RWPE1 (cell line): ENCODE measurements around the gene UST.
"Not testable (repeated sequence)": the region's sequence is repeated elsewhere in the genome, so short reads cannot be mapped to it uniquely, and the experiment has no call there.

Source experiments
- CTCF ChIA-PET: fragments of 350-600 bp; sonication (Branson Sonifier 250); formaldehyde crosslinking; extraction: SDS; loops from one replicate; lab custom pipeline; 2021; lab: Yijun Ruan, JAX
- POLR2A ChIA-PET: fragments of 400-600 bp; formaldehyde crosslinking; extraction: SDS; loops from one replicate; lab custom pipeline; 2020; ENCODE audit warnings: antibody characterized with exemption; ENCODE audit not compliant: low non-redundant PET; lab: Yijun Ruan, JAX
- DNase-seq: peaks from one replicate; pipeline ENCODE4 v3.0.0; 2012; ENCODE audit warnings: low spot score
- H3K27ac ChIP-seq: fragments of 450-650 bp; 2 replicates; pipeline ENCODE4 v1.5.1; 2017
- CTCF ChIP-seq: fragments of 450-650 bp; conservative IDR thresholded peaks from 2 replicates; pipeline ENCODE4 v1.5.1; 2017; ENCODE audit warnings: low read depth, mild to moderate bottlenecking

The UST gene

GRCh38 chr6:148873154-148873553 is 126.3 kb downstream of the UST start:
- TF ChIP-seq CTCF = no peak
- POLR2A ChIA-PET = no interaction called here
- no peak for DNase-seq
- CTCF ChIA-PET = no interaction called here
- H3K27ac ChIP-seq = no peak overlapping the region

- CTCF ChIA-PET = no interaction called here
- no peak overlapping the region for H3K27ac ChIP-seq
- no peak for DNase-seq
Observed at GRCh38 chr6:148873868-148874267, 127.0 kb downstream of the UST start.

GRCh38 chr6:148874698-148875293 is 128.0 kb downstream of the UST start:
- peak overlapping the region; percentile 48; the same call in 1 of the 2 replicates for H3K27ac ChIP-seq
- peak; percentile 47 for DNase-seq
- POLR2A ChIA-PET = no interaction called here
- no peak for TF ChIP-seq CTCF
- CTCF ChIA-PET = no interaction called here

More at GRCh38 chr6:148873868-148874267, 127.0 kb downstream of the UST start:
- no peak for TF ChIP-seq CTCF
- POLR2A ChIA-PET = no interaction called here

- DNase-seq = no peak
- H3K27ac ChIP-seq = no peak overlapping the region
- POLR2A ChIA-PET = no interaction called here
- TF ChIP-seq CTCF = no peak
- CTCF ChIA-PET = no interaction called here
Observed at GRCh38 chr6:148878683-148879082, 131.9 kb downstream of the UST start.

GRCh38 chr6:148880742-148881141 is 133.9 kb downstream of the UST start:
- H3K27ac ChIP-seq, DNase-seq, CTCF ChIA-PET, POLR2A ChIA-PET: not testable (repeated sequence)

- no peak for DNase-seq
- ChIA-PET CTCF (interaction anchor here (0.7 kb wide), 1 partner anchor 28 kb away, joined by 8 read pairs; no protein-coding TSS in a partner anchor), POLR2A (no interaction called here)
- TF ChIP-seq CTCF = no peak
- no peak overlapping the region for H3K27ac ChIP-seq
Observed at GRCh38 chr6:148881593-148882311, 134.9 kb downstream of the UST start.

- DNase-seq = no peak
- CTCF ChIA-PET = no interaction called here
- POLR2A ChIA-PET = no interaction called here
- no peak for TF ChIP-seq CTCF
- no peak overlapping the region for H3K27ac ChIP-seq
Observed at GRCh38 chr6:148883270-148883669, 136.4 kb downstream of the UST start.
